ENCODE measurements around the gene PIGN.

GRCh38 chr18:62182220-62182619 lies 4.6 kb downstream of the PIGN start:
- TF ChIP-seq EZH2 (IDR thresholded peaks at IDR 0.05) (no peak), POLR2AphosphoS5 (IDR thresholded peaks at IDR 0.05; ENCODE audit: borderline replicate concordance, low read depth, low read length) (no peak), FOXP2 (optimal IDR thresholded peaks at IDR 0.05; ENCODE audit: control extremely low read depth, extremely low read length, insufficient read depth) (no peak)
